Measurements from ENCODE around the gene SPATS2.

DNA sequence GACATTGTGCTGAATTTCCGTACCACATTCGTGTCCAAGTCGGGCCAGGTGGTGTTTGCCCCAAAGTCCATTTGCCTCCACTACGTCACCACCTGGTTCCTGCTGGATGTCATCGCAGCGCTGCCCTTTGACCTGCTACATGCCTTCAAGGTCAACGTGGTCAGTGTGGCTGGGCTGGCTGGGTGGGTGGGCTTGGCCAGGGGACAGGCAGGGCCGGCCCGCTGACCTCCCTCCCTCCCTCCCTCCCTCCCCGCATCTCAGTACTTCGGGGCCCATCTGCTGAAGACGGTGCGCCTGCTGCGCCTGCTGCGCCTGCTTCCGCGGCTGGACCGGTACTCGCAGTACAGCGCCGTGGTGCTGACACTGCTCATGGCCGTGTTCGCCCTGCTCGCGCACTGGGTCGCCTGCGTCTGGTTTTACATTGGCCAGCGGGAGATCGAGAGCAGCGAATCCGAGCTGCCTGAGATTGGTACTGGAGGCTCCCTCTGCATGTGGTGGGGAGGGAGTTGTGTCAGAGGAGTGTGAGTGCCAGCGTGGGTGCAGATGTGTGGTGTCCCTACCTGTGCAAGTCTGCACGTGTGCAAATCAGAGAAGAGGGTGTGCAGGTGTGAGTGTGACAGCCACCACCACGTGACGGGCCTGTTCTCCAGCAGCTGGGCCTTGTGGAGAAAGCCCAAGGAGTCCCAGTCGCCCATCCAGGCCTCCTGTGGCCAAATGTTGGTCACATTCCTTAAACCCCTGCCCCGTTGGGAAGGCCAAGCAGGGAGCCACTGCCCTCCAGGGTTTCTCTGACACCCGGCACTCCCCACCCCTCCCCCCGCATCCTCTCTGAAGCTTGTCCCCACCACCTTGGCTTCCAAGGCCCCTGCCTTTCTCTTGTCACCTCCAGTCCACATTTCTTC, 176.9 kb downstream of the SPATS2 start:
- TF ChIP-seq, protein P1, sequence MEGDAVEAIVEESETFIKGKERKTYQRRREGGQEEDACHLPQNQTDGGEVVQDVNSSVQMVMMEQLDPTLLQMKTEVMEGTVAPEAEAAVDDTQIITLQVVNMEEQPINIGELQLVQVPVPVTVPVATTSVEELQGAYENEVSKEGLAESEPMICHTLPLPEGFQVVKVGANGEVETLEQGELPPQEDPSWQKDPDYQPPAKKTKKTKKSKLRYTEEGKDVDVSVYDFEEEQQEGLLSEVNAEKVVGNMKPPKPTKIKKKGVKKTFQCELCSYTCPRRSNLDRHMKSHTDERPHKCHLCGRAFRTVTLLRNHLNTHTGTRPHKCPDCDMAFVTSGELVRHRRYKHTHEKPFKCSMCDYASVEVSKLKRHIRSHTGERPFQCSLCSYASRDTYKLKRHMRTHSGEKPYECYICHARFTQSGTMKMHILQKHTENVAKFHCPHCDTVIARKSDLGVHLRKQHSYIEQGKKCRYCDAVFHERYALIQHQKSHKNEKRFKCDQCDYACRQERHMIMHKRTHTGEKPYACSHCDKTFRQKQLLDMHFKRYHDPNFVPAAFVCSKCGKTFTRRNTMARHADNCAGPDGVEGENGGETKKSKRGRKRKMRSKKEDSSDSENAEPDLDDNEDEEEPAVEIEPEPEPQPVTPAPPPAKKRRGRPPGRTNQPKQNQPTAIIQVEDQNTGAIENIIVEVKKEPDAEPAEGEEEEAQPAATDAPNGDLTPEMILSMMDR (IDR thresholded peaks at IDR 0.05 in 2 of 3, conservative IDR thresholded peaks at IDR 0.05 in 1 of 3; ENCODE audit: borderline replicate concordance in 1 of 3, insufficient read depth in 1 of 3, low read depth in 2 of 3, low read length in 2 of 3) = no peak
- TF ChIP-seq YY1 (IDR thresholded peaks at IDR 0.05; ENCODE audit: extremely low read depth, insufficient replicate concordance, low read depth, low read length) (no peak), POLR2A (IDR thresholded peaks at IDR 0.05; ENCODE audit: borderline replicate concordance, extremely low read depth, insufficient read depth, insufficient read length) (no peak), EGR1 (IDR thresholded peaks at IDR 0.05; ENCODE audit: low read depth) (no peak), POLR2AphosphoS5 (IDR thresholded peaks at IDR 0.05; ENCODE audit: low read depth, low read length) (no peak), ZFX (IDR thresholded peaks at IDR 0.05) (0 out of 2 replicates have a peak, but pooled peaks have one; percentile 7), FOSL1 (IDR thresholded peaks at IDR 0.05; ENCODE audit: low read depth) (no peak), EZH2 (IDR thresholded peaks at IDR 0.05) (no peak), SIN3A (IDR thresholded peaks at IDR 0.05; ENCODE audit: low read depth) (no peak), ZNF274 (IDR thresholded peaks at IDR 0.05; ENCODE audit: low read depth, low read length) (no peak)
- TF ChIP-seq, protein P2, sequence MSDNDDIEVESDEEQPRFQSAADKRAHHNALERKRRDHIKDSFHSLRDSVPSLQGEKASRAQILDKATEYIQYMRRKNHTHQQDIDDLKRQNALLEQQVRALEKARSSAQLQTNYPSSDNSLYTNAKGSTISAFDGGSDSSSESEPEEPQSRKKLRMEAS (IDR thresholded peaks at IDR 0.05) = no peak
- TF ChIP-seq, protein P3, sequence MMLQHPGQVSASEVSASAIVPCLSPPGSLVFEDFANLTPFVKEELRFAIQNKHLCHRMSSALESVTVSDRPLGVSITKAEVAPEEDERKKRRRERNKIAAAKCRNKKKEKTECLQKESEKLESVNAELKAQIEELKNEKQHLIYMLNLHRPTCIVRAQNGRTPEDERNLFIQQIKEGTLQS (IDR thresholded peaks at IDR 0.05) = no peak
- TF ChIP-seq, protein P4, sequence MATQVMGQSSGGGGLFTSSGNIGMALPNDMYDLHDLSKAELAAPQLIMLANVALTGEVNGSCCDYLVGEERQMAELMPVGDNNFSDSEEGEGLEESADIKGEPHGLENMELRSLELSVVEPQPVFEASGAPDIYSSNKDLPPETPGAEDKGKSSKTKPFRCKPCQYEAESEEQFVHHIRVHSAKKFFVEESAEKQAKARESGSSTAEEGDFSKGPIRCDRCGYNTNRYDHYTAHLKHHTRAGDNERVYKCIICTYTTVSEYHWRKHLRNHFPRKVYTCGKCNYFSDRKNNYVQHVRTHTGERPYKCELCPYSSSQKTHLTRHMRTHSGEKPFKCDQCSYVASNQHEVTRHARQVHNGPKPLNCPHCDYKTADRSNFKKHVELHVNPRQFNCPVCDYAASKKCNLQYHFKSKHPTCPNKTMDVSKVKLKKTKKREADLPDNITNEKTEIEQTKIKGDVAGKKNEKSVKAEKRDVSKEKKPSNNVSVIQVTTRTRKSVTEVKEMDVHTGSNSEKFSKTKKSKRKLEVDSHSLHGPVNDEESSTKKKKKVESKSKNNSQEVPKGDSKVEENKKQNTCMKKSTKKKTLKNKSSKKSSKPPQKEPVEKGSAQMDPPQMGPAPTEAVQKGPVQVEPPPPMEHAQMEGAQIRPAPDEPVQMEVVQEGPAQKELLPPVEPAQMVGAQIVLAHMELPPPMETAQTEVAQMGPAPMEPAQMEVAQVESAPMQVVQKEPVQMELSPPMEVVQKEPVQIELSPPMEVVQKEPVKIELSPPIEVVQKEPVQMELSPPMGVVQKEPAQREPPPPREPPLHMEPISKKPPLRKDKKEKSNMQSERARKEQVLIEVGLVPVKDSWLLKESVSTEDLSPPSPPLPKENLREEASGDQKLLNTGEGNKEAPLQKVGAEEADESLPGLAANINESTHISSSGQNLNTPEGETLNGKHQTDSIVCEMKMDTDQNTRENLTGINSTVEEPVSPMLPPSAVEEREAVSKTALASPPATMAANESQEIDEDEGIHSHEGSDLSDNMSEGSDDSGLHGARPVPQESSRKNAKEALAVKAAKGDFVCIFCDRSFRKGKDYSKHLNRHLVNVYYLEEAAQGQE (IDR thresholded peaks at IDR 0.05; ENCODE audit: low read depth) = no peak
